BE2C (cell line): ENCODE data around the gene PICK1.

Experiments
- DNase-seq: peaks from one replicate; pipeline ENCODE4 v3.0.0-alpha.2; 2020
- H3K27me3 ChIP-seq: fragments of 250-450 bp; sonication (Bioruptor Pico); 2 replicates; pipeline ENCODE4 v1.5.1; 2020; ENCODE audit warnings: mild to moderate bottlenecking
- H3K36me3 ChIP-seq: fragments of 250-450 bp; sonication (Bioruptor Pico); 2 replicates; pipeline ENCODE4 v1.5.1; 2020; ENCODE audit warnings: mild to moderate bottlenecking
- H3K4me1 ChIP-seq: fragments of 250-450 bp; sonication (Bioruptor Pico); 2 replicates; pipeline ENCODE4 v1.5.1; 2020
- H3K4me3 ChIP-seq: 2 replicates; pipeline ENCODE4 v1.5.1; 2011; ENCODE audit warnings: low read depth, low read length
- H3K9me3 ChIP-seq: fragments of 250-450 bp; sonication (Bioruptor Pico); 2 replicates; pipeline ENCODE4 v1.5.1; 2020
- TF ChIP-seq, protein P1 (sequence below): IDR thresholded peaks from 2 replicates; pipeline ENCODE4 v1.5.1; 2012; ENCODE audit warnings: mild to moderate bottlenecking, low read depth, low read length

PICK1 gene

DNA sequence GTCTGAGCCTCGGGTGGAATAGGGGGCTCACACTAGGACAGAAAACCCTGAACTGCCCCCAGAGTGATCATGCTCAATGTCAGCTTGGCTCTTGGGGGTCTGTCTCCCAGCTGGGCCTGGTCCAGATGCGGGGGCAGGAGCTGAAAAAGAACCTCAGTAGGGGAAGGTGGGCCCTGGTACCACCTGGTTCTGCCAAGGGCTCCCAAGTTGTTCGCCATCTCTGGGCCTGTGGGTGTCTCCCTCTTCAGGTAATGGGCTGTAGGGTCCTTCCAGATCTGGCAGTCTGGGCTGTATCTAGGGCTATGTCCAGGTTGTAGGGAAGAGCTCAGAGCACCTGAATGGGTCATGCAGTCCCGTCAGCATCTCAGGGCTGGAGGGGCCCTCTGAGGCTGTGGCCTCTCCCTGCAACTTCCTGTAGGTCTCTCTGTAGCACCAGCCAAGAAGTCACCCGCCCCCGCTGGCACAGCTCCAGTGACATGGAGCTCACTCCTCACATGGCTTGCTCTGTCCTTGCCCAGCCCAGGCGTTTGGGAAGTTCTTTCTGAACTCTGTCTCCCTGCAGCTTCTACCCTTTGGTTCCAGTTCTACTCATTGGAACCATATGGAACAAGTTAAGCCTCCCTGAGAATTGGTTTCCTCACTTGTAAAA, 39.8 kb upstream of the PICK1 start:
- peak; percentile 68 for DNase-seq
- no peaks in the 10 kb centered on the region for H3K27me3 ChIP-seq
- no peaks in the 10 kb centered on the region for H3K36me3 ChIP-seq
- TF ChIP-seq, protein P1, sequence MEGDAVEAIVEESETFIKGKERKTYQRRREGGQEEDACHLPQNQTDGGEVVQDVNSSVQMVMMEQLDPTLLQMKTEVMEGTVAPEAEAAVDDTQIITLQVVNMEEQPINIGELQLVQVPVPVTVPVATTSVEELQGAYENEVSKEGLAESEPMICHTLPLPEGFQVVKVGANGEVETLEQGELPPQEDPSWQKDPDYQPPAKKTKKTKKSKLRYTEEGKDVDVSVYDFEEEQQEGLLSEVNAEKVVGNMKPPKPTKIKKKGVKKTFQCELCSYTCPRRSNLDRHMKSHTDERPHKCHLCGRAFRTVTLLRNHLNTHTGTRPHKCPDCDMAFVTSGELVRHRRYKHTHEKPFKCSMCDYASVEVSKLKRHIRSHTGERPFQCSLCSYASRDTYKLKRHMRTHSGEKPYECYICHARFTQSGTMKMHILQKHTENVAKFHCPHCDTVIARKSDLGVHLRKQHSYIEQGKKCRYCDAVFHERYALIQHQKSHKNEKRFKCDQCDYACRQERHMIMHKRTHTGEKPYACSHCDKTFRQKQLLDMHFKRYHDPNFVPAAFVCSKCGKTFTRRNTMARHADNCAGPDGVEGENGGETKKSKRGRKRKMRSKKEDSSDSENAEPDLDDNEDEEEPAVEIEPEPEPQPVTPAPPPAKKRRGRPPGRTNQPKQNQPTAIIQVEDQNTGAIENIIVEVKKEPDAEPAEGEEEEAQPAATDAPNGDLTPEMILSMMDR, result peak; percentile 17; the same call in 1 of the 2 replicates
- H3K9me3 ChIP-seq, result no peaks in the 10 kb centered on the region
- no peak overlapping the region for H3K4me3 ChIP-seq
- peaks cover 7% of the 10 kb centered on the region for H3K4me1 ChIP-seq

DNA sequence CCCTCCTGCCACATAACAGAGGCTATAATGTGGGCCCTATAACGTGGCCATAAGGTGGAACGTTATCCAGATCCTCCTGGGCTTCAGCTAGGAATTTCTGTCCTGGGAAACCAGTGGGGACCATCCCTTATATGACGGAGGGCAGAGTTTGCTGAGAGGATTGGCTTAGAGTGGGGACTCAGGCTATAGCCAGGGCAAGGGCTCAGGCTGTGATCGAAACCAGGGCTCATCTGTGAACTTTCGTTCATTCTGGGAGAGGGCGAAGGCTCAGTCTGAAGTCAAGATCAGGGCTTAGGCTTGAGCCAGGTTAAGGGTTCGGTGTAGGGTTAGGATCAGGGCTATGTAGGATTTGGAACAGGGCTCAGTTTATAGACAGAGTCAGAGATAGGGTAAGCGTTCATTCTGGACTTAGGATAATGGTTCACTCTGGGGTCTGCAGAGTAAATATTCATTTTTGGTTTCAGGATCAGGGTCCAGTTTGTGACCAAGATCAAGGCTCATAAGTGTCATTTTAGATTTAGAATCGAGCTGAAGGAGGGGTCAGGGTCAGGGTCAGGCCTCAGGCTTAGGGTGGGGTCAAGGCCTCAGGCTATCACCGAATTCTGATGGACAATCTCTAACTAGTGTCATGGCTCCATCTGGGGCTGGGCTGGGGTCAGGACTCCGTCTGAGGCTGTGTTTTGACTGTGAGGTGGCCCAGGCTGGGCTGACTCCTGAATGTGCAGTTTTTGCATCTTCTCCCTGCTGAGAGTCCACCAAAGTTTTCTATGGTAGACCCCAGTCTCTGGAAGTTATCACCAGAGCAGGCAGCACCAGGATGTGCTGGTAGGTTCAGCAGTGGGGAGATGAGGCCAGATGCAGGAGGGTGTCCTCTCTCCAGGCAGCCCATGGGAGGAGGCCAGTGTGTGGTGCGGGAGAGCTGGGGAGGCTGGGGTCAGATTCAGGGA, 39.0 kb upstream of the PICK1 start:
- H3K4me1 ChIP-seq, result peaks cover 7% of the 10 kb centered on the region
- H3K36me3 ChIP-seq, result no peaks in the 10 kb centered on the region
- H3K9me3 ChIP-seq, result no peaks in the 10 kb centered on the region
- DNase-seq, result no peak
- H3K27me3 ChIP-seq, result no peaks in the 10 kb centered on the region
- H3K4me3 ChIP-seq, result no peak overlapping the region
- TF ChIP-seq, protein P1, result no peak

- Histone ChIP-seq H3K4me3 (no peak overlapping the region), H3K9me3 (no peaks in the 10 kb centered on the region), H3K4me1 (peaks cover 7% of the 10 kb centered on the region), H3K27me3 (no peaks in the 10 kb centered on the region), H3K36me3 (no peaks in the 10 kb centered on the region)
- TF ChIP-seq, protein P1, result no peak
- DNase-seq, result no peak
These were observed 38.0 kb upstream of the PICK1 start for GRCh38 chr22:38018938-38019827.

DNA sequence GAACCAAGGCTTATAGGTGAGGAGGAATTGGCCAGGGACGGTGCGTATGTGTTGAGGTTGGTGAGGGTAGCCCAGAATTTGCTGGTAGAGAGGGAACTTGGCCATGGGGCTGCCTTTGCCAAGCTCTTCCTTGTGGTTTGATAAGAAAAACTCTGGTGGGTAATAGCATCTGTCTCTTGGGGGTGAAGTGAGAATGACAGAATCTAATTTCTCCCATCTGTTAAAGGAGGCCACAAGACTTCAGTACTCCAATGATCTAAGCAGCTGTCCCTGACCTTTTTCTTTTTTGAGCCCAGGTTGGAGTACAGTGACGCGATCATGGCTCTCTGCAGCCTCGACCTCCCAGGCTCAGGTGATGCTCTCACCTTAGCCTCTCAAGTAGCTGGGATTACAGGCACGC, 36.0 kb upstream of the PICK1 start:
- no peaks in the 10 kb centered on the region for H3K9me3 ChIP-seq
- DNase-seq, result no peak
- H3K4me3 ChIP-seq, result no peak overlapping the region
- no peaks in the 10 kb centered on the region for H3K36me3 ChIP-seq
- H3K4me1 ChIP-seq, result peaks cover 7% of the 10 kb centered on the region
- H3K27me3 ChIP-seq, result no peaks in the 10 kb centered on the region
- TF ChIP-seq, protein P1, result no peak

DNA sequence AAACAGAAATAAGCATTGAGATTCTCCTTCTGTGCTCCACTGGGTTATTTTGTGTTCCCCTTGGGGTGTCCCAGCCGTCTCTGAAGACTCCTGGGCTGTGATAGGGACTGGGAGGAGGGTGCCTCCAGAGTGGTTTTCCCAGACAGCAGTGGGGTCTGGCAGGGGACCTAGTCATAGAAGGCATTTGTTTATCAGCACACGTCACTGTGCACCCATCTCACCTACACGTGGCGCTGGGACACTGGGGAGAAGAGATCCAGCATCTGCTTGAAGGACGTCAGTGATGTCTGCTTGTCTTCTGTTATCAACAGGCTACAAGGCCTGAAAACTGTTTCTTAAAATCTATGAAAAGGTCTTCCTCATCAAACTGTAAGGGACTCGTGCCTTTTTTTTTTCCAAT, 34.2 kb upstream of the PICK1 start:
- H3K9me3 ChIP-seq, result no peaks in the 10 kb centered on the region
- no peaks in the 10 kb centered on the region for H3K27me3 ChIP-seq
- no peak overlapping the region for H3K4me3 ChIP-seq
- H3K36me3 ChIP-seq, result no peaks in the 10 kb centered on the region
- no peak for DNase-seq
- H3K4me1 ChIP-seq, result peaks cover 2% of the 10 kb centered on the region; the same call in 1 of the 2 replicates
- TF ChIP-seq, protein P1, result no peak
